ENCODE results near the gene CIB1. TPM values are rescaled to one million over a fixed set of nuclear protein-coding genes. Genes with fewer than 3 reads are reported as not detected.

The CIB1 gene
- total and polyA plus RNA-seq, 2 of the 8 experiments (the other 6 are each of a cell fraction or from before 2014, with no cell fraction given) = 26.0 to 63.5 TPM

DNA sequence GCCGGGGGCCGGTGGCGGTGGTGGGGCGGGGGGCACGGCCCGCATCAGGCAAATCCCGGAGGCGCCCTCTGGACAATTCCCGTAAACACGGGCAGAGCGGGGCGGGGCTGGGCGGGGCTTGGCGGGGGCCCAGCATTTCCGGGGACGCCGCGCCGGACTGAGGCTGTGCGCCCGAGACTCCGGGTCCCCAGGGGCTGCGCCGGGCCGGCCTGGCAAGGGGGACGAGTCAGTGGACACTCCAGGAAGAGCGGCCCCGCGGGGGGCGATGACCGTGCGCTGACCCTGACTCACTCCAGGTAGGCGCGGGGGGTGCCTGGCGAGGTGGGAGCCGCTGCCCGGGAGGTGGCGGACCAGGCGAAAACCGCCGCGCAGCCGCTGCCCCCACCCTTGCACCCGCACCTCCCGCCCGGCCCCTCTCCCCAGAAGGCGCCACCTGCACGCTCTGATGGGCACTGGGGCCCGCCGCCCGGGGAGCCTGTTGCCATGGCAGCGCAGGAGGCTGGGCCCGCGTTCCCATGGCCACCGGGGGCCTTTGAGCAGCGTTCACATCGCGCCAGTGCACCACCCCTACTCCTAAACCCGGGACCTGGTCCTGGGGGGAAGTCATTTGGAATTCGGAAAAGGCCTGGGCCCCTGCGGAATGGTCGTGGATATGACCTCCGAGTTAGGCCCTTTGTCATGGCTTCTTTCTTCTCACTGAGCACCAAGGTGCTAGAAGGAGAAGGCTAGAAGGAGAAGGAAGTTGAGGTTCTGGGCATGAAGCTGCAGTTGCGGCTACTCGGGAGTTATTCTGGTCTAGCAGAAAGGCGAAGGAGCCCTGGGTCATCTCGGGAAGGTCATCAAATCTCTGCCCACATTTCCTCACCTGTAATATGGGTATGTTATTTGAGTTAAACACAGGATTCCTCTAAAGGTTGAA, 48.7 kb downstream of the CIB1 start (continued):
- TF ChIP-seq KDM4A (IDR thresholded peaks at IDR 0.05; ENCODE audit: low read depth, low read length, severe bottlenecking) (peak; percentile 86), NRF1 (IDR thresholded peaks at IDR 0.05; ENCODE audit: low read depth, low read length) (no peak), ZNF274 (IDR thresholded peaks at IDR 0.05; ENCODE audit: borderline replicate concordance, extremely low read depth, low read length) (no peak), CHD2 (IDR thresholded peaks at IDR 0.05; ENCODE audit: low read length) (no peak), EP300 (IDR thresholded peaks at IDR 0.05; ENCODE audit: borderline replicate concordance in 1 of 2, low read depth in 2 of 2, low read length in 2 of 2) (no peak), HDAC2 (IDR thresholded peaks at IDR 0.05; ENCODE audit: borderline replicate concordance in 1 of 2, low read depth in 2 of 2, low read length in 2 of 2) (0 out of 4 replicates have a peak, but pooled peaks of 1 of the 2 experiments have one; percentile 10)
